Stimulated activated naive CD8-positive, alpha-beta T cell treated with anti-CD3 and anti-CD28 coated beads, Interleukin-15, Interleukin-2, amounts not matched to agents 100 U/mL and 50 U/mL, for 24 hours (primary cell): ENCODE measurements around the gene DNHD1.
A peak's percentile ranks its signal among the peaks of the same experiment; 100 is the strongest.

ENCODE experiments used
- ATAC-seq: fragments of 150-1000 bp; cut with Tn5 transposase; one replicate; pipeline ENCODE4 v1.10.0; 2021
- DNase-seq: peaks from one replicate; pipeline ENCODE4 v3.0.0; 2021

DNHD1 gene

GRCh38 chr11:6563121-6563619, 66.1 kb downstream of the DNHD1 start:
- DNase-seq (no peak), ATAC-seq (no peak)

- DNase-seq: no peak
- no peak for ATAC-seq
These were observed 66.6 kb downstream of the DNHD1 start for GRCh38 chr11:6563667-6564066.

GRCh38 chr11:6565325-6565724, 68.2 kb downstream of the DNHD1 start:
- no peak for DNase-seq
- ATAC-seq: no peak

- DNase-seq (no peak), ATAC-seq (no peak)
These were observed 69.1 kb downstream of the DNHD1 start for GRCh38 chr11:6565988-6566703.

GRCh38 chr11:6566704-6567370, 69.8 kb downstream of the DNHD1 start:
- ATAC-seq (no peak), DNase-seq (no peak)

GRCh38 chr11:6567371-6567745, 70.3 kb downstream of the DNHD1 start:
- DNase-seq: no peak
- ATAC-seq: no peak

GRCh38 chr11:6568191-6568918, 71.3 kb downstream of the DNHD1 start:
- ATAC-seq (no peak), DNase-seq (no peak)

- DNase-seq (no peak), ATAC-seq (no peak)
These were observed 72.6 kb downstream of the DNHD1 start for GRCh38 chr11:6569706-6570105.

GRCh38 chr11:6570691-6571427, 73.8 kb downstream of the DNHD1 start:
- ATAC-seq (no peak), DNase-seq (no peak)

GRCh38 chr11:6571434-6572008, 74.4 kb downstream of the DNHD1 start:
- no peak for DNase-seq
- ATAC-seq: no peak

- no peak for ATAC-seq
- DNase-seq: no peak
These were observed 75.1 kb downstream of the DNHD1 start for GRCh38 chr11:6572215-6572614.

GRCh38 chr11:6574816-6575715, 78.0 kb downstream of the DNHD1 start:
- DNase-seq (no peak), ATAC-seq (no peak)

- no peak for ATAC-seq
These were observed 79.6 kb downstream of the DNHD1 start for GRCh38 chr11:6576471-6577373.

GRCh38 chr11:6578134-6578533, 81.1 kb downstream of the DNHD1 start:
- DNase-seq: no peak
- no peak for ATAC-seq

More at GRCh38 chr11:6576471-6577373, 79.6 kb downstream of the DNHD1 start:
- no peak for DNase-seq

- DNase-seq (no peak), ATAC-seq (no peak)
These were observed 82.6 kb downstream of the DNHD1 start for GRCh38 chr11:6579681-6580080.

GRCh38 chr11:6583584-6583983, 86.5 kb downstream of the DNHD1 start:
- DNase-seq (no peak), ATAC-seq (no peak)

GRCh38 chr11:6584528-6584927, 87.4 kb downstream of the DNHD1 start:
- ATAC-seq (no peak), DNase-seq (no peak)

- DNase-seq (no peak), ATAC-seq (peak; percentile 28)
These were observed 89.6 kb downstream of the DNHD1 start for GRCh38 chr11:6586434-6587359.
